ENCODE data around the gene IRS2. TPM values are rescaled to one million over a fixed set of nuclear protein-coding genes. Genes with fewer than 3 reads are reported as not detected.

IRS2 gene
- total RNA-seq, 2 experiments from 2014 or later, result 0.63 to 2.7 TPM

DNA sequence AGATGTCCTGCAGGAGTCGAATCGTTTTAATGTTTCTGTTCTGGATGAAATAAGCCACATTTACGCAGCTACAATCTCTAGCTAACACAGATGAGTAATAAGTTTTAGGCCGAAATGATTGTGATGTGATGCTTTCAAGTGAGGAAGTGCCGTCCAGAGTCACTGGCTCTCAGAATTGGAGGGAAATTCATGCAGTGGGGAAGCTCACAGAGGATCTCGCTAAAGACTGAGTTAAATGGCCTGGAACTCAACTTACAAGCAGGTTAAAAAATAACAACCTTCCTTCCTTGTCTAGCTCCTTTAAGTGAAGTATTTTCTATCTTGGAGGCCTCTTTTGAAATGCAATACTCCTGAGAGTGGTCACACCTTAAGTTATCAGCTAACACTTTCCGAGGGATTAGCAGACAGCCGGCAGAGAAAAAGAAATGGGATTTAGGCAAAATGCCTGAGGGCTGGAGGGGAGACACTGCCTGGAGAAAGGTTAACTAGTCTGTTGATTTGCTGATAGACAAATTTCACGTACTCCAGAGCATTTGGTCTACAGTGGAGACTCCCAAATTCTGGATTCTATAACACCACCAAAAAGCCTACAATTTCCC is 74.2 kb downstream of the IRS2 start:
- no peak for TF ChIP-seq EZH2phosphoT487 (IDR thresholded peaks at IDR 0.05; ENCODE audit: borderline replicate concordance, low read depth, low read length)
- ChIA-PET POLR2A (no interaction called here), CTCF (ENCODE audit: unreplicated experiment) (no interaction called here)
- Histone ChIP-seq H3K4me2 (ENCODE audit: low read length) (no peak overlapping the region), H3K79me2 (ENCODE audit: insufficient read depth, low read depth, low read length) (no peaks in the 10 kb centered on the region), H3K36me3 (ENCODE audit: insufficient read depth, low read length) (no peaks in the 10 kb centered on the region), H3K9me2 (ENCODE audit: insufficient read depth, low read length) (no peaks in the 10 kb centered on the region), H3K4me3 (ENCODE audit: low read depth, low read length, poor library complexity, severe bottlenecking) (no peak overlapping the region), H3K4me1 (ENCODE audit: insufficient read depth, low read length, poor library complexity, severe bottlenecking) (no peaks in the 10 kb centered on the region), H4K20me1 (ENCODE audit: insufficient read depth, low read length) (no peaks in the 10 kb centered on the region), H3K27ac (ENCODE audit: low read depth, low read length, poor library complexity, severe bottlenecking) (no peak overlapping the region), H2AFZ (ENCODE audit: low read length) (no peak overlapping the region), H3K9me3 (ENCODE audit: low read length) (no peaks in the 10 kb centered on the region)
- DNase-seq (ENCODE audit: low spot score), result no peak
- intact Hi-C loops (cut with micrococcal nuclease; ENCODE audit: unreplicated experiment), result no loop called here
- no TSS peak for BruUV-seq (replicated peaks)

DNA sequence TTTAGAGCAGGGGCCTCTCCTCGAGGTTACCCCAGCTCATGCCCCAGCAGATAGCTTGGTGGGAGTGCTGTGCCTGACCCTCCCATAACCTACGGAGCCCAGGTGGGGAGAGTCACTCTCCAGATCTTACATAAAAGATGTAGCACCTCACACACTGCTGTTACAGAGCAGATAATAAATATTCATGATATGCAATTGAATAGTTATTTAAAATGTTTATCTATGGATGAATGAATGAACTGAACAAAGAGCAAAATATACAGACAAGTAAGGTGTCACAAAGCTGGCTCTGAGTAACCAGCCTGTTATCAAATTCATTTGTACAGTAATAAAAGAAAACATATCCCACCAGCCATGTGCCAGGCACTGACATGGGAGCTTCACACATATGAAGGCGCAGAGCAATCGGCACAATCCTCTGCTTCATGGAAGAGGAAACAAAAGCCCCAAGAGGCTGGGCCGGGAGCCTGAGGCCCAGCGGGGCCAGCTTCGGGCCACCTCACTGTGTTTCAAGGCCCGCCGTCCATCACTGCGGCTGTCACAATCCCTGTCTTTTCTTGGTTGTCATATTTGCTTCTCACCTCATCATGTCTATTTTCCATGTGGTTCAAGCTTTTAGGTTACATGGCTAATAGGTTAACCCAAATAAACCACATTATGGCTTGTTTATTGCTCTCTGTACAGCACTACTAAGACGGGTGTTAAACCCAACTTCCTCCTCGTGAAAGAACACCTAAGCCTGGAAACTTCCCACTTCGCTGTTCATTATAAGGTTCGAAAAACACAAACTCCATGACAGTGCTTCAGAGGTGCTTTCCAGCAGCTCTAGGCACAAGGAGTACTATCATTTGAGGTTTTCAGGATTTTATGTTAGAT is 78.4 kb downstream of the IRS2 start:
- no peak for DNase-seq (ENCODE audit: low spot score)
- H3K36me3 ChIP-seq (ENCODE audit: insufficient read depth, low read length), result no peaks in the 10 kb centered on the region
- H4K20me1 ChIP-seq (ENCODE audit: insufficient read depth, low read length), result no peaks in the 10 kb centered on the region
- no peaks in the 10 kb centered on the region for H3K9me3 ChIP-seq (ENCODE audit: low read length)
- ChIA-PET POLR2A (no interaction called here), CTCF (ENCODE audit: unreplicated experiment) (no interaction called here)
- intact Hi-C loops (cut with micrococcal nuclease; ENCODE audit: unreplicated experiment), result no loop called here
- H3K9me2 ChIP-seq (ENCODE audit: insufficient read depth, low read length), result no peaks in the 10 kb centered on the region
- BruUV-seq (replicated peaks), result no TSS peak
- H3K79me2 ChIP-seq (ENCODE audit: insufficient read depth, low read depth, low read length), result no peaks in the 10 kb centered on the region
- H3K4me3 ChIP-seq (ENCODE audit: low read depth, low read length, poor library complexity, severe bottlenecking), result no peak overlapping the region
- no peak overlapping the region for H2AFZ ChIP-seq (ENCODE audit: low read length)
- H3K4me2 ChIP-seq (ENCODE audit: low read length), result no peak overlapping the region
- no peaks in the 10 kb centered on the region for H3K4me1 ChIP-seq (ENCODE audit: insufficient read depth, low read length, poor library complexity, severe bottlenecking)
- TF ChIP-seq, protein P1, sequence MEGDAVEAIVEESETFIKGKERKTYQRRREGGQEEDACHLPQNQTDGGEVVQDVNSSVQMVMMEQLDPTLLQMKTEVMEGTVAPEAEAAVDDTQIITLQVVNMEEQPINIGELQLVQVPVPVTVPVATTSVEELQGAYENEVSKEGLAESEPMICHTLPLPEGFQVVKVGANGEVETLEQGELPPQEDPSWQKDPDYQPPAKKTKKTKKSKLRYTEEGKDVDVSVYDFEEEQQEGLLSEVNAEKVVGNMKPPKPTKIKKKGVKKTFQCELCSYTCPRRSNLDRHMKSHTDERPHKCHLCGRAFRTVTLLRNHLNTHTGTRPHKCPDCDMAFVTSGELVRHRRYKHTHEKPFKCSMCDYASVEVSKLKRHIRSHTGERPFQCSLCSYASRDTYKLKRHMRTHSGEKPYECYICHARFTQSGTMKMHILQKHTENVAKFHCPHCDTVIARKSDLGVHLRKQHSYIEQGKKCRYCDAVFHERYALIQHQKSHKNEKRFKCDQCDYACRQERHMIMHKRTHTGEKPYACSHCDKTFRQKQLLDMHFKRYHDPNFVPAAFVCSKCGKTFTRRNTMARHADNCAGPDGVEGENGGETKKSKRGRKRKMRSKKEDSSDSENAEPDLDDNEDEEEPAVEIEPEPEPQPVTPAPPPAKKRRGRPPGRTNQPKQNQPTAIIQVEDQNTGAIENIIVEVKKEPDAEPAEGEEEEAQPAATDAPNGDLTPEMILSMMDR (conservative IDR thresholded peaks at IDR 0.05; ENCODE audit: low read length), result no peak
- no peak for TF ChIP-seq EZH2phosphoT487 (IDR thresholded peaks at IDR 0.05; ENCODE audit: borderline replicate concordance, low read depth, low read length)
- no peak overlapping the region for H3K27ac ChIP-seq (ENCODE audit: low read depth, low read length, poor library complexity, severe bottlenecking)

DNA sequence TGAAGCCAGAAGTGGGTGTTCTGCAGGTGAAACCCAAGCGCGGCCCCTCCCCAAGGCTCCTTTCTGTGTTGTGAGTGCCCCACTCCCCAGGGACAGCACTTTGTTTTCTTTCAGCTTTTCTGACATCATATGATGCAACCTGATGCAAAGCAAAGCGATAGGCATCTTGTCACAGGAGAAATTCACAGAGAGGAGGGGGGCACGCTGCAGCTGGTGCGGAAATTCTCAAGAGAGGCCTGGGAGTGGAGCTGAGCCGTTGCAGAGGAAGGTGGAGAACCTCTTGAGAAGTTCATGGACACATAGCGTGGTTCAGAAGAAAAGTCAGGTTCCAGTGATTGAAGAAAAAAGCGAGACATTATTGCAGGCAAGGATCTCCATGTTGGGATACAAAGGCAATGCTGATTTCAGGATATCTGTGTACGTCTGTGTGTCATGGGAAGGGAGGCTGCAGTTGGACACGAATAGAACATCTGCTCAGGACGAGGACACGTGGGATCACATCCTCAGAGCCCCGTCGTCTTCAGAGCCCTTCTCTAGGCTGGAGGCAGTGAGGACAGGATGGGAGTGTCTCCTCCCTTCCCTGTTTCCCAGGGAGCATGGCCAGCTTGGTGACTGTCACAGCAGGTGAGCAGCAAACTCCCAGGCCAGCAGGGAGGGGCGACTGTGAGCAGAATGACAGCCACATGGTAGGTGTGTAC is 79.2 kb downstream of the IRS2 start:
- H3K79me2 ChIP-seq (ENCODE audit: insufficient read depth, low read depth, low read length), result no peaks in the 10 kb centered on the region
- ChIA-PET CTCF (ENCODE audit: unreplicated experiment) (no interaction called here), POLR2A (no interaction called here)
- intact Hi-C loops (cut with micrococcal nuclease; ENCODE audit: unreplicated experiment), result no loop called here
- no peaks in the 10 kb centered on the region for H3K9me2 ChIP-seq (ENCODE audit: insufficient read depth, low read length)
- no peak overlapping the region for H3K4me2 ChIP-seq (ENCODE audit: low read length)
- H3K36me3 ChIP-seq (ENCODE audit: insufficient read depth, low read length), result no peaks in the 10 kb centered on the region
- no peaks in the 10 kb centered on the region for H3K4me1 ChIP-seq (ENCODE audit: insufficient read depth, low read length, poor library complexity, severe bottlenecking)
- TF ChIP-seq, protein P1 (conservative IDR thresholded peaks at IDR 0.05; ENCODE audit: low read length), result no peak
- TF ChIP-seq EZH2phosphoT487 (IDR thresholded peaks at IDR 0.05; ENCODE audit: borderline replicate concordance, low read depth, low read length), result no peak
- H2AFZ ChIP-seq (ENCODE audit: low read length), result no peak overlapping the region
- BruUV-seq (replicated peaks), result no TSS peak
- no peaks in the 10 kb centered on the region for H3K9me3 ChIP-seq (ENCODE audit: low read length)
- H4K20me1 ChIP-seq (ENCODE audit: insufficient read depth, low read length), result no peaks in the 10 kb centered on the region
- DNase-seq (ENCODE audit: low spot score), result peak; percentile 9
- no peak overlapping the region for H3K27ac ChIP-seq (ENCODE audit: low read depth, low read length, poor library complexity, severe bottlenecking)
- H3K4me3 ChIP-seq (ENCODE audit: low read depth, low read length, poor library complexity, severe bottlenecking), result no peak overlapping the region

Data from OCI-LY7 (cell line).